GM18858 (cell line): Measurements from ENCODE around the gene PDLIM1.
"Not testable (repeated sequence)": the region's sequence is repeated elsewhere in the genome, so short reads cannot be mapped to it uniquely, and the experiment has no call there.

Experiments
- ATAC-seq: cut with Tn5 transposase; IDR thresholded peaks from one replicate; pipeline ENCODE4 v1.9.1; 2021; ENCODE audit not compliant: unreplicated experiment

The PDLIM1 gene

GRCh38 chr10:95214369-95214768, 76.4 kb downstream of the PDLIM1 start:
- ATAC-seq: no peak

GRCh38 chr10:95211606-95212279, 79.1 kb downstream of the PDLIM1 start:
- ATAC-seq: no peak

GRCh38 chr10:95209509-95210127, 81.2 kb downstream of the PDLIM1 start:
- ATAC-seq: no peak

GRCh38 chr10:95208702-95209391, 82.0 kb downstream of the PDLIM1 start:
- no peak for ATAC-seq

- ATAC-seq: not testable (repeated sequence)
These were observed 87.9 kb downstream of the PDLIM1 start for GRCh38 chr10:95202865-95203264.

- ATAC-seq: no peak
These were observed 89.1 kb downstream of the PDLIM1 start for GRCh38 chr10:95201736-95202135.

GRCh38 chr10:95196046-95196445, 94.8 kb downstream of the PDLIM1 start:
- no peak for ATAC-seq

GRCh38 chr10:95193944-95194343, 96.9 kb downstream of the PDLIM1 start, which contains the start of gene ACSM6:
ACSM6 (plus strand) TSS chr10:95194238; CDS start chr10:95194486, 248 bp downstream.
- no peak for ATAC-seq

- ATAC-seq: no peak
These were observed 102.2 kb downstream of the PDLIM1 start for GRCh38 chr10:95188593-95188992.

GRCh38 chr10:95187617-95188016, 103.2 kb downstream of the PDLIM1 start:
- ATAC-seq: no peak
